ENCODE data around the gene CISD3. TPM values are rescaled to one million over a fixed set of nuclear protein-coding genes. Genes with fewer than 3 reads are reported as not detected.

The CISD3 gene
- total RNA-seq, 2 experiments from 2014 or later: 4.7 to 5.7 TPM

GRCh38 chr17:38701504-38702165 is 28.5 kb upstream of the CISD3 start:
- ChIA-PET POLR2A (interaction anchor here (0.8 to 7.0 kb wide), 17 partner anchors 9 to 168 kb away, joined by 3 to 180 read pairs (median 4); partner anchors contain the start of genes CISD3, EPOP, LASP1 and PSMB3), CTCF (interaction anchor here (0.6 to 2.3 kb wide), 5 partner anchors 24 to 150 kb away, joined by 3 to 11 read pairs (median 3); no protein-coding TSS in a partner anchor)
- Mint-ChIP-seq H3K27ac (peak overlapping the region; percentile 88), H3K4me1 (ENCODE audit: low read depth) (peaks cover 50% of the 10 kb centered on the region), H3K4me3 (peak overlapping the region; percentile 85), H3K9me3 (no peaks in the 10 kb centered on the region), H3K27me3 (no peaks in the 10 kb centered on the region), H3K36me3 (ENCODE audit: low read depth) (peaks cover 36% of the 10 kb centered on the region)
- DNase-seq (peak; percentile 31 to 94 (median 55)), ATAC-seq (ENCODE audit: poor library complexity) (peak; percentile 31)
- Histone ChIP-seq H3K9me3 (ENCODE audit: control insufficient read depth in 1 of 2, insufficient read depth in 1 of 2, low read length in 2 of 2) (no peaks in the 10 kb centered on the region), H3K4me3 (ENCODE audit: low read length) (peak overlapping the region; percentile 73), H3K36me3 (ENCODE audit: insufficient read depth, low read length) (no peaks in the 10 kb centered on the region), H3K27ac (ENCODE audit: low read depth in 1 of 2, low read length in 2 of 2) (peak overlapping the region; percentile 94 to 97), H3K27me3 (ENCODE audit: control insufficient read depth in 1 of 2, insufficient read depth in 2 of 2, low read length in 2 of 2) (no peaks in the 10 kb centered on the region), H3K4me1 (ENCODE audit: insufficient read depth, low read length) (peaks cover 61% of the 10 kb centered on the region)
- intact Hi-C loops (cut with DNase I, micrococcal nuclease): loop anchor here (1.0 to 2.0 kb wide), 3 partner anchors 25 to 27 kb away; no protein-coding TSS in a partner anchor
- TF ChIP-seq, protein P1, sequence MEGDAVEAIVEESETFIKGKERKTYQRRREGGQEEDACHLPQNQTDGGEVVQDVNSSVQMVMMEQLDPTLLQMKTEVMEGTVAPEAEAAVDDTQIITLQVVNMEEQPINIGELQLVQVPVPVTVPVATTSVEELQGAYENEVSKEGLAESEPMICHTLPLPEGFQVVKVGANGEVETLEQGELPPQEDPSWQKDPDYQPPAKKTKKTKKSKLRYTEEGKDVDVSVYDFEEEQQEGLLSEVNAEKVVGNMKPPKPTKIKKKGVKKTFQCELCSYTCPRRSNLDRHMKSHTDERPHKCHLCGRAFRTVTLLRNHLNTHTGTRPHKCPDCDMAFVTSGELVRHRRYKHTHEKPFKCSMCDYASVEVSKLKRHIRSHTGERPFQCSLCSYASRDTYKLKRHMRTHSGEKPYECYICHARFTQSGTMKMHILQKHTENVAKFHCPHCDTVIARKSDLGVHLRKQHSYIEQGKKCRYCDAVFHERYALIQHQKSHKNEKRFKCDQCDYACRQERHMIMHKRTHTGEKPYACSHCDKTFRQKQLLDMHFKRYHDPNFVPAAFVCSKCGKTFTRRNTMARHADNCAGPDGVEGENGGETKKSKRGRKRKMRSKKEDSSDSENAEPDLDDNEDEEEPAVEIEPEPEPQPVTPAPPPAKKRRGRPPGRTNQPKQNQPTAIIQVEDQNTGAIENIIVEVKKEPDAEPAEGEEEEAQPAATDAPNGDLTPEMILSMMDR (IDR thresholded peaks at IDR 0.05): no peak

DNA sequence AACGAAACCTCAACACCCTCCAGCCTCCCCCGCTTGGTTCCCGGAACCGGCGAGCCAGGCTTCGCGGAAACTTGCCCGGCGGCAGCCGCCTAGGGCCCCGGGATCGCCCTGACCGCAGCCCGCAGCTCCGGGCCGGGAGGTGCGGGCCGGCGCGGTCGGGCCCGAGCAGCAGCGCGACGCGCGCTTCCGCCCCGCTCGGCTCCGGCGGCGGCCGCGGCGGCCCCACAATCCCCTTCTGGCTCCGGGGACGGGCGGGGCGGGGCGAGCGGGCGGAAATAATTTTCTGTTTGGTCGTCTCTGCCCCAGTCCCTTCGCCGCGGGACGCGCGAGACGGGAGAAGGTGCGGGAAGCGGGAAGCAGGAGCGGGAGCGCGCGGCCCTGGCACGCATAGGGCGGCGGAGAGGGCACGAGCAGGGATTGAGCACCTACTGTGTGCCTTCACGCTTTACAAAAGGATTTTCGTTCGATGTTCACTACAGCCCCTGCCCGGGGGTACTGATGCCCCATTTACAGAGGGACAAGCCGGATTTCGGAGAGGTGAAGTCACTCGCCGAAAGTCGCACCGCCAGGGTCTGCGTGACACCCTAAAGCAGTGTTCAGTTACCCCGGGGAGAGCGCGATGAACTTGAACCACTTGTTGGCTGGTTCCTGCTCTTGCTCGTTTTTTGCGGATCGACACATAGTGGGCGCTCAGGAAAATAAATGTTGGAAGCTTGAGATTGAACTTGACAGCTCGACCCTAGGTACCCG is 27.8 kb upstream of the CISD3 start:
- intact Hi-C loops (cut with DNase I, micrococcal nuclease): loop anchor here (1.0 to 2.0 kb wide), 2 partner anchors 26 to 27 kb away; no protein-coding TSS in a partner anchor
- TF ChIP-seq, protein P1 (IDR thresholded peaks at IDR 0.05): no peak
- H3K27me3 ChIP-seq (ENCODE audit: control insufficient read depth in 1 of 2, insufficient read depth in 2 of 2, low read length in 2 of 2): no peaks in the 10 kb centered on the region
- Mint-ChIP-seq H3K4me1 (ENCODE audit: low read depth) (peaks cover 50% of the 10 kb centered on the region), H3K27me3 (no peaks in the 10 kb centered on the region), H3K9me3 (no peaks in the 10 kb centered on the region), H3K27ac (peak overlapping the region; percentile 88), H3K36me3 (ENCODE audit: low read depth) (peaks cover 43% of the 10 kb centered on the region), H3K4me3 (peak overlapping the region; percentile 95)
- peaks cover 61% of the 10 kb centered on the region for H3K4me1 ChIP-seq (ENCODE audit: insufficient read depth, low read length)
- H3K4me3 ChIP-seq (ENCODE audit: low read length): peak overlapping the region; percentile 73
- ATAC-seq (ENCODE audit: poor library complexity) (peak; percentile 33), DNase-seq (peak; percentile 62 to 92 (median 76))
- H3K27ac ChIP-seq (ENCODE audit: low read depth in 1 of 2, low read length in 2 of 2): peak overlapping the region; percentile 94 to 97
- no peaks in the 10 kb centered on the region for H3K9me3 ChIP-seq (ENCODE audit: control insufficient read depth in 1 of 2, insufficient read depth in 1 of 2, low read length in 2 of 2)
- POLR2A ChIA-PET: interaction anchor here (0.7 to 7.0 kb wide), 19 partner anchors 9 to 167 kb away, joined by 3 to 180 read pairs (median 4); partner anchors contain the start of genes CISD3, EPOP, LASP1 and PSMB3
- CTCF ChIA-PET: interaction anchor here (0.6 to 2.3 kb wide), 4 partner anchors 25 to 33 kb away, joined by 3 to 11 read pairs (median 4); no protein-coding TSS in a partner anchor
- no peaks in the 10 kb centered on the region for H3K36me3 ChIP-seq (ENCODE audit: insufficient read depth, low read length)

Measured in CD4-positive, alpha-beta T cell (primary cell).